HCT116 (cell line): ENCODE data around the gene RORB. TPM values are rescaled to one million over a fixed set of nuclear protein-coding genes. Genes with fewer than 3 reads are reported as not detected.

Experiments used
- ATAC-seq: fragments of 200-7000 bp; cut with Tn5 transposase; 2 replicates; pipeline ENCODE4 v1.9.1; 2020; ENCODE audit warnings: mild to moderate bottlenecking, moderate library complexity
- BruUV-seq: library from RNA; stranded (reverse); fragments of 400-500 nt; replicated peaks from 2 replicates; lab custom pipeline; 2021; lab: Mats Ljungman, UMichigan
- CTCF ChIA-PET: fragments of 300-600 bp; sonication (Branson Sonifier 250); formaldehyde crosslinking; loops from one replicate; lab custom pipeline; 2021; ENCODE audit warnings: antibody characterized with exemption; lab: Charles Lee
- POLR2A ChIA-PET: fragments of 300-600, 350-600 bp; sonication (Branson Sonifier 250); formaldehyde crosslinking; loops from one replicate; lab custom pipeline; 2021; ENCODE audit warnings: antibody characterized with exemption; lab: Charles Lee
- RAD21 ChIA-PET, 2 experiments: fragments of 300-600 bp; sonication (Branson Sonifier 250); formaldehyde crosslinking; loops; one replicate each; lab custom pipeline; 2023; ENCODE audit warnings: low total read pairs in 2 of 2; ENCODE audit not compliant: uncharacterized antibody in 2 of 2, unreplicated experiment in 2 of 2, low non-redundant PET in 1 of 2; lab: Charles Lee
- DNase-seq: peaks from one replicate; pipeline ENCODE4 v3.0.0-alpha.2; 2010; ENCODE audit warnings: low read depth, low spot score
- H2AFZ ChIP-seq: fragments of 200-600 bp; shearing (Covaris generic), sonication (generic); 2 replicates; pipeline ENCODE4 v1.6.1; 2017; ENCODE audit warnings: low read depth, mixed run types, mixed read lengths, antibody characterized with exemption, low read length; ENCODE audit not compliant: poor library complexity, severe bottlenecking
- H3K27ac ChIP-seq: 2 replicates; pipeline ENCODE4 v1.5.1; 2012; ENCODE audit warnings: low read depth, low read length
- H3K27me3 ChIP-seq: fragments of 200-600 bp; sonication (generic); 2 replicates; pipeline ENCODE4 v1.6.1; 2016; ENCODE audit warnings: mixed run types, low read length, mixed read lengths; ENCODE audit not compliant: insufficient read depth
- H3K36me3 ChIP-seq, 2 experiments: fragments of 200-500 bp in 1 of 2; fragments of 200-600 bp in 1 of 2; sonication (Bioruptor generic) in 1 of 2; sonication (generic) in 1 of 2; 2 replicates each; pipeline versions ENCODE4 v1.5.1 to v1.6.1; 2014 to 2016; ENCODE audit warnings: low read length in 2 of 2, inconsistent platforms in 1 of 2, mixed read lengths in 1 of 2, mixed run types in 1 of 2; ENCODE audit not compliant: insufficient read depth in 2 of 2, control insufficient read depth in 1 of 2
- H3K4me1 ChIP-seq, 2 experiments: fragments of 200-600 bp in 1 of 2; sonication (generic) in 1 of 2; 2 replicates each; pipeline versions ENCODE4 v1.5.1 to v1.6.1; 2012 to 2017; ENCODE audit warnings: low read length in 2 of 2, inconsistent platforms in 1 of 2, mild to moderate bottlenecking in 1 of 2, mixed read lengths in 1 of 2, mixed run types in 1 of 2, moderate library complexity in 1 of 2; ENCODE audit not compliant: insufficient read depth in 2 of 2, control insufficient read depth in 1 of 2
- H3K4me2 ChIP-seq: fragments of 200-600 bp; sonication (generic); 2 replicates; pipeline ENCODE4 v1.6.1; 2017; ENCODE audit warnings: mixed run types, low read length, mixed read lengths
- H3K4me3 ChIP-seq, 2 experiments: fragments of 200-600 bp in 1 of 2; sonication (generic) in 1 of 2; replicated peaks in 1 of 2; 2 replicates each; pipeline ENCODE4 v1.5.1; 2011 to 2016; ENCODE audit warnings: low read length in 2 of 2, control low read depth in 1 of 2, low read depth in 1 of 2, mild to moderate bottlenecking in 1 of 2, mixed read lengths in 1 of 2, mixed run types in 1 of 2
- H3K79me2 ChIP-seq: fragments of 200-600 bp; sonication (generic); 2 replicates; pipeline ENCODE4 v1.6.1; 2017; ENCODE audit warnings: mild to moderate bottlenecking, mixed run types, low read length, moderate library complexity, mixed read lengths; ENCODE audit not compliant: insufficient read depth
- H3K9ac ChIP-seq: fragments of 200-600 bp; sonication (generic); 2 replicates; pipeline ENCODE4 v1.6.1; 2016; ENCODE audit warnings: low read length, mixed read lengths
- H3K9me2 ChIP-seq: fragments of 200-600 bp; sonication (generic), shearing (Covaris generic); 2 replicates; pipeline ENCODE4 v1.6.1; 2017; ENCODE audit warnings: mixed run types, mild to moderate bottlenecking, moderate library complexity; ENCODE audit not compliant: insufficient read depth
- H3K9me3 ChIP-seq, 2 experiments: fragments of 200-500 bp in 1 of 2; fragments of 200-600 bp in 1 of 2; sonication (Bioruptor generic) in 1 of 2; sonication (generic) in 1 of 2; 2 replicates each; pipeline ENCODE4 v1.6.1; 2014 to 2017; ENCODE audit warnings: low read length in 2 of 2, mixed read lengths in 2 of 2, inconsistent platforms in 1 of 2, low read depth in 1 of 2, mild to moderate bottlenecking in 1 of 2, mixed run types in 1 of 2, moderate library complexity in 1 of 2; ENCODE audit not compliant: control insufficient read depth in 1 of 2, insufficient read depth in 1 of 2
- H4K20me1 ChIP-seq: fragments of 200-600 bp; sonication (generic), shearing (Covaris generic); 2 replicates; pipeline ENCODE4 v1.6.1; 2017; ENCODE audit warnings: mixed run types, mild to moderate bottlenecking, moderate library complexity; ENCODE audit not compliant: insufficient read depth
- CEBPB ChIP-seq: IDR thresholded peaks from 2 replicates; pipeline ENCODE4 v1.6.1; 2012; ENCODE audit warnings: low read depth
- CTCF ChIP-seq, 3 experiments: fragments of 200-600 bp in 1 of 3; sonication (generic) in 1 of 3; IDR thresholded peaks in 2 of 3; conservative IDR thresholded peaks in 1 of 3; 2 replicates each; pipeline ENCODE4 v1.5.1; 2012 to 2017; ENCODE audit warnings: low read depth in 2 of 3, low read length in 2 of 3, antibody characterized with exemption in 1 of 3, borderline replicate concordance in 1 of 3, control low read depth in 1 of 3, mild to moderate bottlenecking in 1 of 3, mixed read lengths in 1 of 3, mixed run types in 1 of 3, moderate library complexity in 1 of 3; ENCODE audit not compliant: insufficient read depth in 1 of 3
- EGR1 ChIP-seq: IDR thresholded peaks from 2 replicates; pipeline ENCODE4 v1.6.1; 2012; ENCODE audit warnings: low read depth
- ELF1 ChIP-seq: IDR thresholded peaks from 2 replicates; pipeline ENCODE4 v1.6.1; 2012; ENCODE audit warnings: low read depth, borderline replicate concordance
- EZH2 ChIP-seq: fragments of 200-600 bp; sonication (generic); IDR thresholded peaks from 2 replicates; pipeline ENCODE4 v1.6.1; 2017; ENCODE audit warnings: antibody characterized with exemption, mixed run types
- EZH2phosphoT487 ChIP-seq: fragments of 200-600 bp; IDR thresholded peaks from 2 replicates; pipeline ENCODE4 v1.6.1; 2018; ENCODE audit warnings: antibody characterized with exemption, borderline replicate concordance
- FOSL1 ChIP-seq: IDR thresholded peaks from 2 replicates; pipeline ENCODE4 v1.6.1; 2012; ENCODE audit warnings: low read depth
- JUND ChIP-seq: IDR thresholded peaks from 2 replicates; pipeline ENCODE4 v1.6.1; 2012
- MAX ChIP-seq: IDR thresholded peaks from 2 replicates; pipeline ENCODE4 v1.6.1; 2012
- POLR2A ChIP-seq: IDR thresholded peaks from 2 replicates; pipeline ENCODE4 v1.7.0; 2011; ENCODE audit warnings: borderline replicate concordance; ENCODE audit not compliant: insufficient read depth, insufficient read length; ENCODE audit errors: extremely low read depth
- POLR2AphosphoS5 ChIP-seq: IDR thresholded peaks from 2 replicates; pipeline ENCODE4 v1.6.1; 2011; ENCODE audit warnings: mild to moderate bottlenecking, low read depth, low read length, moderate library complexity
- REST ChIP-seq: IDR thresholded peaks from 2 replicates; pipeline ENCODE4 v1.6.1; 2012; ENCODE audit warnings: low read depth
- SIN3A ChIP-seq: IDR thresholded peaks from 2 replicates; pipeline ENCODE4 v1.6.1; 2012; ENCODE audit warnings: low read depth
- SP1 ChIP-seq: IDR thresholded peaks from 2 replicates; pipeline ENCODE4 v1.6.1; 2012; ENCODE audit warnings: low read depth
- TCF7L2 ChIP-seq: IDR thresholded peaks from 2 replicates; pipeline ENCODE4 v1.7.0; 2011; ENCODE audit warnings: borderline replicate concordance, inconsistent platforms; ENCODE audit not compliant: insufficient read depth, insufficient read length; ENCODE audit errors: extremely low read depth
- YY1 ChIP-seq: IDR thresholded peaks from 2 replicates; pipeline ENCODE4 v1.6.1; 2011; ENCODE audit warnings: low read length, low read depth, moderate library complexity, mild to moderate bottlenecking; ENCODE audit not compliant: insufficient replicate concordance; ENCODE audit errors: extremely low read depth
- ZBTB33 ChIP-seq: IDR thresholded peaks from 2 replicates; pipeline ENCODE4 v1.6.1; 2011; ENCODE audit warnings: mild to moderate bottlenecking, low read length, moderate library complexity; ENCODE audit not compliant: insufficient replicate concordance; ENCODE audit errors: extremely low read depth
- ZNF274 ChIP-seq: fragments of 200-500 bp; sonication (Bioruptor generic); IDR thresholded peaks from 2 replicates; pipeline ENCODE4 v1.6.1; 2014; ENCODE audit warnings: mild to moderate bottlenecking, low read depth, low read length, inconsistent platforms
- intact Hi-C: fragments of 100-400 bp; cut with micrococcal nuclease; formaldehyde crosslinking; loops from 2 replicates; pipeline ENCODE4 v1.10.0; 2022
- total RNA-seq: library from RNA; stranded (reverse); gene quantifications from one replicate; pipeline ENCODE4 v1.2.1, GENCODE V29; 2021; ENCODE audit not compliant: unreplicated experiment

RORB gene
- total RNA-seq, 1 experiment from 2014 or later, result 0.02 TPM

GRCh38 chr9:74551266-74551665 is 54.1 kb downstream of the RORB start:
- RAD21 ChIA-PET, result no interaction called here
- DNase-seq, result no peak
- no peaks in the 10 kb centered on the region for H3K36me3 ChIP-seq

More at GRCh38 chr9:74551266-74551665, 54.1 kb downstream of the RORB start:
- H3K27ac ChIP-seq, result no peak overlapping the region
- no peaks in the 10 kb centered on the region for H3K9me2 ChIP-seq
- no peak overlapping the region for H3K4me2 ChIP-seq
- H3K4me3 ChIP-seq, result no peak overlapping the region
- intact Hi-C loops, result no loop called here
- H3K79me2 ChIP-seq, result no peaks in the 10 kb centered on the region
- H2AFZ ChIP-seq, result no peak overlapping the region
- BruUV-seq, result no TSS peak
- TF ChIP-seq TCF7L2 (no peak), ZBTB33 (no peak), POLR2A (no peak), MAX (no peak), EZH2phosphoT487 (no peak), SP1 (no peak), YY1 (no peak), JUND (no peak), ELF1 (no peak), REST (no peak), EZH2 (no peak), ZNF274 (no peak), POLR2AphosphoS5 (no peak), EGR1 (no peak), CTCF (IDR thresholded peaks at IDR 0.05 in 2 of 3, conservative IDR thresholded peaks at IDR 0.05 in 1 of 3; ENCODE audit: borderline replicate concordance in 1 of 3, insufficient read depth in 1 of 3, low read depth in 2 of 3, low read length in 2 of 3) (no peak), SIN3A (no peak), CEBPB (no peak), FOSL1 (no peak)
- TF ChIP-seq, all 23 proteins: peak for 0
- ATAC-seq, result no peak
- Histone ChIP-seq H3K27me3 (peaks cover 6% of the 10 kb centered on the region; the same call in 1 of the 2 replicates), H3K9me3 (no peaks in the 10 kb centered on the region), H4K20me1 (no peaks in the 10 kb centered on the region), H3K4me1 (no peaks in the 10 kb centered on the region), H3K9ac (no peak overlapping the region)
- POLR2A ChIA-PET, result no interaction called here
- CTCF ChIA-PET, result no interaction called here
